Hepatic stellate cell (primary cell): ENCODE results near the gene UBE3A.

Experiments
- DNase-seq: peaks from one replicate; pipeline ENCODE4 v3.0.0; 2011; ENCODE audit warnings: low spot score

The UBE3A gene

GRCh38 chr15:25402342-25402741, 36.5 kb downstream of the UBE3A start:
- DNase-seq = no peak

- DNase-seq = no peak
These were observed 37.3 kb downstream of the UBE3A start for GRCh38 chr15:25401501-25401900.

- no peak for DNase-seq
These were observed 41.7 kb downstream of the UBE3A start for GRCh38 chr15:25397100-25397499.

DNA sequence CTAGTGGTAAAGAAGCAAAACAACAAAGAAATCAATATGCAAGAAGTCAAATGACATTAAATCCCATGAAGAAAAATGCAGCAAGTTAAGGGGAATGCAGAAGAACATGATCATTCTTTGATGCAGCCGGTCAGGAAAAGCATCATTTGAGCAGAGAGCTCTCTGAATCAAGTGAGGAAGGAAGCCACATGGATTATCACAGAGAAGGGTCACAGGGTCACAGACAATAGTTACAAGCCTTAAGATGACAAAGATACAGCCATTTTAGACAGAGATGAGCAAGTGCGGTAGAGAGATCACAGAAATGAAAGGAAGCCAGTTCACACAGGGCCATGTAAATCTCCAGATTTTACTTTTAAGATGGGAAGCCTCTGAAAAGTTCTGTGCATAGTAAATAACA, 43.9 kb downstream of the UBE3A start:
- no peak for DNase-seq

- no peak for DNase-seq
These were observed 46.0 kb downstream of the UBE3A start for GRCh38 chr15:25392806-25393205.

- peak; percentile 31 for DNase-seq
These were observed 46.7 kb downstream of the UBE3A start for GRCh38 chr15:25391971-25392721.

GRCh38 chr15:25385986-25386385, 52.8 kb downstream of the UBE3A start:
- DNase-seq = no peak

GRCh38 chr15:25381579-25381978, 57.2 kb downstream of the UBE3A start:
- no peak for DNase-seq

DNA sequence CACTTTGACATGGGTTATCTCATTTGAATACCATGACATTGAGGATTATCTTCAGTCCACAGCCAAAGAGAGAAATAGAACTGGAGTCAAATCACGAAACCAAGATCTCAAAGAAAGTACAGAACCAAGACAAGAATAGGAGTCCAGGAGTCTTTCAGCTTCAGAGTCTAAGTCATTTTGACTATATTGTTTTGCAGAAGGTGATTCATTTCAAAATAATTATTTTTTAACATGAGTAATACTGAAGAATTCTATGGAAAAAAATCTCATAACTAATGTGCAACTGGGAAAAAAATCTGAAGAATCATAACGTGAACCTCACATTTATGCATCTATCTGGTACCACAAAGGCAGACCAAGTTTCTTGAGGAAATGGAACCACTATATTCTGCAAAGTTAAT, 60.3 kb downstream of the UBE3A start:
- peak; percentile 14 for DNase-seq

- no peak for DNase-seq
These were observed 63.3 kb downstream of the UBE3A start for GRCh38 chr15:25375557-25375956.

DNA sequence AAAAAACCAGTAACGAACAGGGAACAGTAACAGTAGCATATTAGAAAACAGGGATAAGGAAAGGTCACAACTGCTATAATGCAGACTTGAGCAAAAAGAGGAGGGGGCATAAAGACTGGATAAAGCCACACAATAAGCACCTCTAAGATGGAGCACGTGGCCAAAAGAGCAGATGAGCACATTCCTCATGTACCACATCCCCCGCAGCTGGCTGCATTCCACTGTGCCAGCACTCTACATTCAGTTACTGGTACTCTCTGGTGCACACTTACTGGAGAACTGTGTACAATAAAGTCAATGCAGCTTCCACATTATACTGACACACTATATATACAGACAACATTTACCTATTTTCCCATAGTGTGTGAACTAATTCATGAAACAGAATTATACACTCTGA, 64.7 kb downstream of the UBE3A start:
- peak; percentile 3 for DNase-seq

DNA sequence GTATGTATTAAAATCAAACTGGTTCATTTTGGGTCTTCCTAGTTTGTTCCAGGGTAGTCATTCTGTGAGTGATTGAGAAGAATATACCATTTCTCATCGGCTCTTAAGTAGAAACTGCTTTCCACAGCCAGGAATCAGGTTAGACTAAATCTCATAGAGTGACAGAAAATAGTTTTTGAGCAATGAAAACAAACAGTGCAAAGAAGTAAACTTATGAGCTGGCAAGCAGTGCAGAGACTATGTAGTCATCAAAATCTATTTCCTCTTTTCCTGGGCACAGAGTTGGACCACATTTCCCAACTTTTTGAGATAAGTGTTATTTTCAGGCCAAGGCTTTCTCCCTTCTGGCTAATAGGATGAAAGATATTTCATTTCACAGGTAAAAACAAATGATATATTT, 66.5 kb downstream of the UBE3A start:
- peak; percentile 32 for DNase-seq

- no peak for DNase-seq
These were observed 70.0 kb downstream of the UBE3A start for GRCh38 chr15:25368850-25369249.

- DNase-seq = no peak
These were observed 72.8 kb downstream of the UBE3A start for GRCh38 chr15:25366058-25366457.

GRCh38 chr15:25362545-25362944, 76.3 kb downstream of the UBE3A start:
- DNase-seq = no peak

DNA sequence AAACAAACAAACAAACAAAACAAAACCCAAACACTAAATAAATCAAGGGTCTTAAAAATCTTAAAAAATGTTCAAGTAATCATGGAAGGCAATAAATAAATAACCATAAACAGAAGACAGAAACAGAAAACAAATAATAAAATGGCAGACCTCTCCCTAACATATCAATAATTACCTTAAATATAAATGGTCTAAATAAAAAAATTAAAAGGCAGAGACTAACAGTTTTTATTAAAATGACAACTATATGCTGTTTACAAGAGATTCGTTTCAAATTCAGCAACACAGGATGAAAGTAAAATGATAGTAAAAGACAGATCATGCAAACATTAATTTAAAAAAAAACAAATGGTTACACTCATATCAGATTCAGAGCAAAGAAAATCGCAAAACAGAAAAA, 91.1 kb downstream of the UBE3A start:
- no peak for DNase-seq

DNA sequence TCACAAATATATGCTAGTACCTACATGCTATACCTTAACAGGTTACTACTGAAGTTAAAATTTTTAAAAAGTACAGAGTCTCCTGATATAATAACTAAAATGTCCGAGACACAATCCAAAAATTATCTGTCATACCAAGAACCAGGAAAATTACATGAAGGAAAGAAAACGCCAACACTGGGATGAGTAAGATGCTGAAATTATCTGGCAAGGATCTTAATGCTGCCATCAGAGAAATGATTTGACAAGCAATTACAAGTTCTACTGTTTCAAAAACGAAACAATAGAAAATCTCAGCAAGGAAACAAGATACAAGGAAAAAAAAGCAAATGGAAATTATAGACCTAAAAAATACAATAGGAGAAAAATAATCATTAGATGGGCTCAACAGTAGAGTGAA, 92.5 kb downstream of the UBE3A start:
- no peak for DNase-seq

DNA sequence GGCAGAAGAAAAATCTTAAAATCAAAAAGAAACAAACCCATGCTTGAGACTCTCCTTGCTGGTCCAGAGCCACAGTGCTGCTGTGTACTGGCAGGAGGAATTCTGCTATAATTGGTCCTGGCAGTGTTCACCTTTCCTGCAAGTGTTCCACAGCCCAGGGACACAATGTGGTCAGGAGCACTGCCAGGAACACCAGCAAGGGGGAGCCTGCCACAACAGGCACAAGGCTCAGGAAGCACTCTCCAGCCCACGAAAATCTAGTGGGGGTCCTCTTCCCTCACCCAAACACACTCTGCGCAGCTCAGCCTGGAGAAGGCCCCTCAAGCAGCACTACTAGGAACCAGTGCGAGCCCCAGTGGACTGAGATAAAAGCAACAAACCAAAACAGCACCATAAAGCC, 92.9 kb downstream of the UBE3A start:
- no peak for DNase-seq

GRCh38 chr15:25342629-25343028, 96.2 kb downstream of the UBE3A start:
- DNase-seq = no peak

- no peak for DNase-seq
These were observed 99.4 kb downstream of the UBE3A start for GRCh38 chr15:25339431-25339830.

- no peak for DNase-seq
These were observed 103.5 kb downstream of the UBE3A start for GRCh38 chr15:25335279-25335678.

DNA sequence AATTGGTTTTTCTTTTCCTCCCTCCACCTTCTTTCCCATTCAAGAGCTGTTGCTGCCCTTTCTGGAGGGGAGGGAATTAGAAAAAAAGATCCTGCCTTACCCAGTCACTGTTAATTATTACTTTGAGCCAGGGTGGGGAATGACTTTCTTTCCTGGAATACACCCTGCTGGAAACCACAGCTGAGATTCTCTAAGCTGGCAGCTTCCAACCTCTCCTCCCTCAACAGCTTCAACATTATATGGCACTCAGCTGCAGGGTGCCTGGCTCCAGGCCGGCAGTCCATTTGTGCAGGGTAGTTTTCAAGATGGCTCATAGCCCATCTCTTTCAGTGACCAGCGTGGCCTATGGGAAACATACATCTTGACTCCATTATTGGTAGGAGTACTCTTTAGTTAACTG, 105.8 kb downstream of the UBE3A start:
- DNase-seq = no peak

GRCh38 chr15:25332306-25332705, 106.5 kb downstream of the UBE3A start:
- no peak for DNase-seq

GRCh38 chr15:25331860-25332259, 107.0 kb downstream of the UBE3A start:
- DNase-seq = no peak
